Measurements from ENCODE around the gene TNFAIP2. TPM values are rescaled to one million over a fixed set of nuclear protein-coding genes. Genes with fewer than 3 reads are reported as not detected.

The TNFAIP2 gene
- total and polyA plus RNA-seq, 4 donors: 65.6 to 519 (median 226) TPM

DNA sequence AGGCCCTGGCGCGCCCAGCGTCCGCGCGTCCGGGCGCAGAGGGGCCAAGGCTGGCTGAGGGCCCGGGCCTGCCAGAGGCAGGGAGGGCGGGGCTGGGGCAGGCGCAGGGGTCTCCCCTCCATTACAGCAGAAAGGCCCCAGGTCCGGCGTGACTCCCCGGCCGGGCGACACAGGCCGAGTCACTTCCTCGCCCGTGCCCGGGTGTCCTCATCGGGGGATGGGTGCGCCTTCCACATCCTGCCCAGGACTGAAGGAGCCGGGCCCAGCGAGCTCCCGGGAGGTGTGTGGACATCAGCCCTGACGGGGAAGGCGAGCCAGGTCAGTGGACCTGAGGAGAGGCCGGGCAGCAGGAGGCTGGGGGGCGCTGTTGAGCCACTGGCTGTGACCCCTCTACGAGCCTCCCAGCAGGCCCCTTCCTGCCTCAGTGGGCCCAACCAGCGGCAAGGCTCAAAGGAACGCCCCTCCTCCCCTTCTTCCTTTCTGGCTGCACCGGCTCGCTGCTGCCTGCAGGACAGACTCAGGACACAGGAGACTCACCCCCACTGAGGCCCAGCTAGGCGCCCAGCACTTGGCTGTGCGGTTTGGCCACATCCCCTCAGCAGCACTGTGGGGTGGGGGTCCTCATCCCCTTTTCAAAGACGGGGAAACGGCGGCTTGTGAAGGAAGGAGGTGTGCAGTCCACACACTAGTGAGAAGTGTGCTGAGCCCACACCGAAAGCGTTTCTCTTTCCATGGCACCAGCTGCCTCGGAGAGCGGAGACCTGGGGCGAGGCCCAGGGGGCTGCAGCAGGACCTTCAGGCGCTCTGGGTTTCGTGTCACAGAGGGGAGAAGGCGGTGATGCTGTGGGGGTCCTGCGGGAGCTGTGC is 606 bp downstream of the TNFAIP2 start:
- H3K4me1 ChIP-seq (ENCODE audit: control insufficient read depth in 5 of 5, insufficient read depth in 5 of 5, low read length in 5 of 5): peaks cover 0 to 45% (median 10%) of the 10 kb centered on the region in 5 donors
- peak overlapping the region; percentile 89 to 94 for H3K27ac ChIP-seq (ENCODE audit: low read depth in 1 of 2, low read length in 1 of 2)
- 16 to 22% methylated on average over 30 to 48 of the region's 48 CpGs for WGBS, 2 donors
- peaks cover 0 to 6% (median 0%) of the 10 kb centered on the region in 4 donors for H3K36me3 ChIP-seq (ENCODE audit: control insufficient read depth in 4 of 4, insufficient read depth in 4 of 4, low read length in 4 of 4)
- no peak for TF ChIP-seq CTCF (IDR thresholded peaks at IDR 0.05; ENCODE audit: control extremely low read depth, extremely low read depth)
- H3K9me3 ChIP-seq (ENCODE audit: control insufficient read depth in 4 of 4, insufficient read depth in 3 of 4, low read length in 3 of 4): no peaks in the 10 kb centered on the region
- DNase-seq: peak in 2 of 3 donors; percentile 40 to 51
- H3K4me3 ChIP-seq: peak overlapping the region; percentile 49
- peak; percentile 4 for ATAC-seq (ENCODE audit: insufficient read depth, low FRiP score)
- H3K27me3 ChIP-seq (ENCODE audit: control insufficient read depth in 3 of 3, insufficient read depth in 3 of 3, low read length in 2 of 3): peaks cover 0 to 8% (median 0%) of the 10 kb centered on the region in 3 donors
- no peak overlapping the region for H3K9ac ChIP-seq (ENCODE audit: insufficient read depth in 1 of 2, low read length in 2 of 2)

DNA sequence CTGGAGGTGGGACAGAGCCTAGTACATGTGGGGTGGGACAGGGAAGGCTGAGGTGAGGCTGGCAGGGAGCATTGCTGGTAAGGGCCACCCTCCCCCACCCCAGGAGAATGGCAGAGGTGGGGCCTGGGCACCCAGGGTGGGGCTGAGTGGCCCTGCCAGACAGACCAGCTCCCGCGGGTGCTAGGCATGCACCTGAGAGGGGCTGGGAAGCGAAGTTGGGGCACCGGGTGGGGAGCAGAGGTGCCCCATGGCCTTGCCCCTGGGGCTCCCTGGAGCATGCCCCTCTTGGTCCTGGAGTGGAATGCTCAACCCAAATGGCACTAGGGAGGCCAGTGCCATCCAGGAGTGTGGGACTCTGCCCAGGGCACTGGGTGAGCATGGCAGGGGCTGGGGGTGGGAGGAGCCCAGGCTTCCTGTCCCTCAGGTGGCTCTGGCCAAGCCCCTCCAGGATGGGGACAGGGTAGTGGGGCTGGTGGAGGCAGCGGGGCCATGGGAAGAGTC is 1.3 kb downstream of the TNFAIP2 start:
- no peak overlapping the region for H3K4me3 ChIP-seq
- H3K36me3 ChIP-seq (ENCODE audit: control insufficient read depth in 4 of 4, insufficient read depth in 4 of 4, low read length in 4 of 4): peaks cover 0 to 8% (median 0%) of the 10 kb centered on the region in 4 donors
- ATAC-seq (ENCODE audit: insufficient read depth, low FRiP score) (no peak), DNase-seq (no peak)
- WGBS, 2 donors: 72 to 77% methylated on average over 4 to 5 of the region's 5 CpGs
- TF ChIP-seq CTCF (IDR thresholded peaks at IDR 0.05; ENCODE audit: control extremely low read depth, extremely low read depth): no peak
- H3K9me3 ChIP-seq (ENCODE audit: control insufficient read depth in 4 of 4, insufficient read depth in 3 of 4, low read length in 3 of 4): no peaks in the 10 kb centered on the region
- H3K9ac ChIP-seq (ENCODE audit: insufficient read depth in 1 of 2, low read length in 2 of 2): no peak overlapping the region
- peaks cover 0 to 45% (median 10%) of the 10 kb centered on the region in 5 donors for H3K4me1 ChIP-seq (ENCODE audit: control insufficient read depth in 5 of 5, insufficient read depth in 5 of 5, low read length in 5 of 5)
- peaks cover 0 to 8% (median 0%) of the 10 kb centered on the region in 3 donors for H3K27me3 ChIP-seq (ENCODE audit: control insufficient read depth in 3 of 3, insufficient read depth in 3 of 3, low read length in 2 of 3)
- H3K27ac ChIP-seq (ENCODE audit: low read depth in 1 of 2, low read length in 1 of 2): no peak overlapping the region

GRCh38 chr14:103125098-103126070 is 2.1 kb downstream of the TNFAIP2 start:
- Histone ChIP-seq H3K4me3 (no peak overlapping the region), H3K9me3 (ENCODE audit: control insufficient read depth in 4 of 4, insufficient read depth in 3 of 4, low read length in 3 of 4) (no peaks in the 10 kb centered on the region), H3K4me1 (ENCODE audit: control insufficient read depth in 5 of 5, insufficient read depth in 5 of 5, low read length in 5 of 5) (peaks cover 0 to 45% (median 10%) of the 10 kb centered on the region in 5 donors), H3K9ac (ENCODE audit: insufficient read depth in 1 of 2, low read length in 2 of 2) (no peak overlapping the region), H3K27ac (ENCODE audit: low read depth in 1 of 2, low read length in 1 of 2) (no peak overlapping the region), H3K27me3 (ENCODE audit: control insufficient read depth in 3 of 3, insufficient read depth in 3 of 3, low read length in 2 of 3) (peaks cover 0 to 8% (median 0%) of the 10 kb centered on the region in 3 donors), H3K36me3 (ENCODE audit: control insufficient read depth in 4 of 4, insufficient read depth in 4 of 4, low read length in 4 of 4) (peaks cover 0 to 16% (median 0%) of the 10 kb centered on the region in 4 donors)
- ATAC-seq (ENCODE audit: insufficient read depth, low FRiP score) (no peak), DNase-seq (no peak)
- no peak for TF ChIP-seq CTCF (IDR thresholded peaks at IDR 0.05; ENCODE audit: control extremely low read depth, extremely low read depth)
- WGBS, 2 donors: 94 to 98% methylated on average over 13 of the region's 13 CpGs
